Neutrophil (primary cell): ENCODE results near the gene NTSR1.

Source experiments
- H3K27ac ChIP-seq: fragments of 200-600 bp; sonication (generic); 2 replicates; pipeline ENCODE4 v1.5.1; 2016; ENCODE audit warnings: mild to moderate bottlenecking, moderate library complexity
- H3K27me3 ChIP-seq: fragments of 200-600 bp; sonication (generic); 2 replicates; pipeline ENCODE4 v1.6.0; 2016; ENCODE audit warnings: mild to moderate bottlenecking
- H3K36me3 ChIP-seq: fragments of 200-600 bp; sonication (generic); 2 replicates; pipeline ENCODE4 v1.5.1; 2017
- H3K4me1 ChIP-seq, 2 experiments: fragments of 200-600 bp in 1 of 2; sonication (generic) in 1 of 2; 1 replicate in 1 of 2; 2 replicates in 1 of 2; pipeline versions ENCODE4 v1.5.1 to v1.6.1; 2013 to 2016; ENCODE audit warnings: low read depth in 1 of 2, low read length in 1 of 2, mild to moderate bottlenecking in 1 of 2, moderate library complexity in 1 of 2; ENCODE audit not compliant: control insufficient read depth in 1 of 2, insufficient read depth in 1 of 2
- H3K4me3 ChIP-seq, 2 experiments: fragments of 200-600 bp in 1 of 2; sonication (generic) in 1 of 2; 1 replicate in 1 of 2; 2 replicates in 1 of 2; pipeline ENCODE4 v1.5.1; 2013 to 2016; ENCODE audit warnings: low read depth in 1 of 2, low read length in 1 of 2, mild to moderate bottlenecking in 1 of 2, moderate library complexity in 1 of 2
- H3K9me3 ChIP-seq: fragments of 200-600 bp; sonication (generic); 2 replicates; pipeline ENCODE4 v1.5.1; 2016
- CTCF ChIP-seq: fragments of 200-600 bp; sonication (generic); IDR thresholded peaks from 2 replicates; pipeline ENCODE4 v1.5.1; 2016; ENCODE audit warnings: antibody characterized with exemption

The NTSR1 gene

GRCh38 chr20:62724692-62725595 is 16.3 kb downstream of the NTSR1 start:
- Histone ChIP-seq H3K4me1 (peaks cover 26% of the 10 kb centered on the region in 2 experiments), H3K9me3 (no peaks in the 10 kb centered on the region), H3K36me3 (no peaks in the 10 kb centered on the region), H3K27me3 (no peaks in the 10 kb centered on the region), H3K4me3 (no peak overlapping the region), H3K27ac (no peak overlapping the region)
- TF ChIP-seq CTCF, result no peak

GRCh38 chr20:62725596-62726268 is 17.1 kb downstream of the NTSR1 start:
- TF ChIP-seq CTCF, result no peak

GRCh38 chr20:62726276-62726675 is 17.6 kb downstream of the NTSR1 start:
- Histone ChIP-seq H3K4me3 (no peak overlapping the region), H3K4me1 (peaks cover 26% of the 10 kb centered on the region in 2 experiments), H3K27ac (no peak overlapping the region), H3K27me3 (no peaks in the 10 kb centered on the region), H3K36me3 (no peaks in the 10 kb centered on the region), H3K9me3 (no peaks in the 10 kb centered on the region)
- no peak for TF ChIP-seq CTCF

More at GRCh38 chr20:62725596-62726268, 17.1 kb downstream of the NTSR1 start:
- Histone ChIP-seq H3K27me3 (no peaks in the 10 kb centered on the region), H3K9me3 (no peaks in the 10 kb centered on the region), H3K4me3 (no peak overlapping the region), H3K36me3 (no peaks in the 10 kb centered on the region), H3K27ac (no peak overlapping the region), H3K4me1 (peaks cover 26% of the 10 kb centered on the region in 2 experiments)

GRCh38 chr20:62726716-62727583 is 18.3 kb downstream of the NTSR1 start:
- peak overlapping the region in 1 of 2 experiments; percentile 54 for H3K4me3 ChIP-seq
- H3K9me3 ChIP-seq, result no peaks in the 10 kb centered on the region
- no peaks in the 10 kb centered on the region for H3K36me3 ChIP-seq
- peaks cover 26% of the 10 kb centered on the region in 2 experiments for H3K4me1 ChIP-seq
- H3K27ac ChIP-seq, result peak overlapping the region; percentile 84
- TF ChIP-seq CTCF, result no peak
- no peaks in the 10 kb centered on the region for H3K27me3 ChIP-seq

GRCh38 chr20:62727584-62728027 is 19.0 kb downstream of the NTSR1 start:
- H3K4me3 ChIP-seq, result peak overlapping the region; percentile 47 to 54
- no peaks in the 10 kb centered on the region for H3K27me3 ChIP-seq
- TF ChIP-seq CTCF, result no peak
- peak overlapping the region; percentile 84 for H3K27ac ChIP-seq
- no peaks in the 10 kb centered on the region for H3K36me3 ChIP-seq
- no peaks in the 10 kb centered on the region for H3K9me3 ChIP-seq
- H3K4me1 ChIP-seq, result peaks cover 30 to 32% of the 10 kb centered on the region in 2 experiments
